Measurements from ENCODE around the gene SENP7.

GRCh38 chr3:101312545-101312944 is 200.5 kb downstream of the SENP7 start:
- TF ChIP-seq CTCF (IDR thresholded peaks at IDR 0.05), result no peak
- no peak for TF ChIP-seq EZH2phosphoT487 (IDR thresholded peaks at IDR 0.05)
- no peak for TF ChIP-seq EZH2 (IDR thresholded peaks at IDR 0.05)
